ENCODE results near the gene DLL4. TPM values are rescaled to one million over a fixed set of nuclear protein-coding genes. Genes with fewer than 3 reads are reported as not detected.

DLL4 gene
- total and polyA plus RNA-seq, 2 donors (not counting 1 experiment from before 2014, with no cell fraction given) = 0.07 to 0.30 TPM

GRCh38 chr15:40929660-40930429 is 705 bp downstream of the DLL4 start:
- H3K4me3 ChIP-seq (ENCODE audit: control extremely low read depth in 1 of 5, extremely low read depth in 1 of 5, insufficient read depth in 1 of 5, low read depth in 2 of 5, low read length in 4 of 5) = peak overlapping the region in 4 of 5 experiments; percentile 31 to 60 (median 48)

More at GRCh38 chr15:40929660-40930429, 705 bp downstream of the DLL4 start:
- Histone ChIP-seq H3K79me2 (ENCODE audit: control insufficient read depth, insufficient read depth, low read length) (no peaks in the 10 kb centered on the region), H3K27me3 (replicated peaks in 1 of 4; ENCODE audit: control extremely low read depth in 1 of 4, control insufficient read depth in 3 of 4, insufficient read depth in 4 of 4, low read length in 3 of 4) (peaks cover 0 to 84% (median 53%) of the 10 kb centered on the region in 4 experiments), H3K9ac (ENCODE audit: low read length) (peak overlapping the region; percentile 70), H3K36me3 (replicated peaks in 1 of 2; ENCODE audit: control extremely low read depth in 1 of 2, control insufficient read depth in 1 of 2, extremely low read depth in 1 of 2, insufficient read depth in 2 of 2, low read length in 1 of 2) (no peaks in the 10 kb centered on the region), H2AFZ (ENCODE audit: insufficient read depth, low read depth, low read length, poor library complexity, severe bottlenecking) (peak overlapping the region; percentile 67), H3K4me1 (ENCODE audit: control insufficient read depth in 2 of 2, insufficient read depth in 2 of 2, low read length in 2 of 2) (peaks cover 57 to 65% of the 10 kb centered on the region in 2 donors), H3K9me3 (ENCODE audit: control extremely low read depth in 1 of 3, control insufficient read depth in 2 of 3, insufficient read depth in 1 of 3, low read length in 2 of 3) (peaks cover 0 to 25% (median 0%) of the 10 kb centered on the region in 3 donors), H4K20me1 (ENCODE audit: control insufficient read depth, insufficient read depth, low read length, poor library complexity, severe bottlenecking) (peaks cover 20% of the 10 kb centered on the region), H3K4me2 (replicated peaks; ENCODE audit: low read depth, low read length, poor library complexity, severe bottlenecking) (peak overlapping the region; percentile 100), H3K27ac (ENCODE audit: low read length in 2 of 2) (no peak overlapping the region)
- Mint-ChIP-seq H3K27ac (no peak overlapping the region), H3K9me3 (ENCODE audit: insufficient read depth) (no peaks in the 10 kb centered on the region), H3K27me3 (peaks cover 63% of the 10 kb centered on the region), H3K4me3 (peak overlapping the region; percentile 84), H3K4me1 (peaks cover 47% of the 10 kb centered on the region)
- 3% methylated on average over 56 of the region's 56 CpGs for WGBS (ENCODE audit: insufficient coverage)
- ATAC-seq (ENCODE audit: low read depth) (no peak), DNase-seq (no peak)
- POLR2A ChIA-PET = interaction anchor here (0.7 to 3.5 kb wide), 2 partner anchors 22 to 23 kb away, joined by 3 to 29 read pairs; no protein-coding TSS in a partner anchor
- intact Hi-C loops (cut with micrococcal nuclease) = no loop called here
- CTCF ChIA-PET = interaction anchor here (0.6 to 10.7 kb wide), 8 partner anchors 8 to 1019 kb away, joined by 3 to 84 read pairs (median 4); partner anchors contain the start of gene CHAC1
- TF ChIP-seq CTCF (IDR thresholded peaks at IDR 0.05) = no peak
- no peak for TF ChIP-seq EZH2 (IDR thresholded peaks at IDR 0.05; ENCODE audit: borderline replicate concordance, insufficient read depth, low read depth, low read length, poor library complexity, severe bottlenecking)
